ENCODE results near the gene PPM1A. TPM values are rescaled to one million over a fixed set of nuclear protein-coding genes. Genes with fewer than 3 reads are reported as not detected.

The PPM1A gene
- total RNA-seq (49.3 and 59.0 TPM in 2 replicates), polyA plus RNA-seq (15.5 and 40.9 TPM in 2 replicates), polyA minus RNA-seq (9.3 and 19.5 TPM in 2 replicates)
- 34.9 TPM for total RNA-seq (2013)

DNA sequence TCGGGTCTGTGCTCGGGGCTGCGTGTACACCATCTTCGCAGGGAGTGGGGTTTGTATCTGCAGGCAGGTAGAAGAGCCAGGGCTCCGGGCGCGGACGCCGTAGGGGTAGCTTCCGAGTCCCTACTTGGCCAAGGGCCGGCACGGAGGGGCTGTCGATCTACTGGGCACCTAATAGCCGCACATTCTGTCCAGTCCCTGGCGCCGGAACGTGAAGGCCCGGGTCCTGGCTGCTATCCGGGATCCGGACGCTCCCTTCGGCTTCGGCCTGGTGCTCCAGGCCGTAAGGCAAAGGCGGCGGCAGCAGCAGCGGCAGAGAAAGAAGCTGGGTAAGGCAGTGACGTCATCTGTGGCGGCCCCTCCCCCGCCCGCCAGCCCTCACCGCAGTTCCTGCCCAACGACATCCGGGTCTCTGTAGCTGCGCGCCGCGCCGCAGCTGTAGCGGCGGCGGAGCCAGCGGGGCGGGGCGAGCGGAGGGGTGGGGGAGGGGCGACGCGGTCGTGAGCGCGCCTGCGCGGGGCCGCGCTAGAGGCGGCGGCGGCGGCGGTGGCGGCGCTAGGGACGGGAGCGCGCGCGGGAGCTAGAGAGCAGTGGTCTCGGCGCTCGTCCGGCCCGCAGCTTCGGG lies at the start of gene PPM1A:
Gene PPM1A (plus strand): TSS at position 525 of the 622 bp plus-strand sequence. CDS start 33,483 bp downstream, outside the sequence.
- no peak for TF ChIP-seq EZH2 (IDR thresholded peaks at IDR 0.05; ENCODE audit: borderline replicate concordance, insufficient read depth, low read depth, low read length, poor library complexity, severe bottlenecking)
- TF ChIP-seq, protein P1, sequence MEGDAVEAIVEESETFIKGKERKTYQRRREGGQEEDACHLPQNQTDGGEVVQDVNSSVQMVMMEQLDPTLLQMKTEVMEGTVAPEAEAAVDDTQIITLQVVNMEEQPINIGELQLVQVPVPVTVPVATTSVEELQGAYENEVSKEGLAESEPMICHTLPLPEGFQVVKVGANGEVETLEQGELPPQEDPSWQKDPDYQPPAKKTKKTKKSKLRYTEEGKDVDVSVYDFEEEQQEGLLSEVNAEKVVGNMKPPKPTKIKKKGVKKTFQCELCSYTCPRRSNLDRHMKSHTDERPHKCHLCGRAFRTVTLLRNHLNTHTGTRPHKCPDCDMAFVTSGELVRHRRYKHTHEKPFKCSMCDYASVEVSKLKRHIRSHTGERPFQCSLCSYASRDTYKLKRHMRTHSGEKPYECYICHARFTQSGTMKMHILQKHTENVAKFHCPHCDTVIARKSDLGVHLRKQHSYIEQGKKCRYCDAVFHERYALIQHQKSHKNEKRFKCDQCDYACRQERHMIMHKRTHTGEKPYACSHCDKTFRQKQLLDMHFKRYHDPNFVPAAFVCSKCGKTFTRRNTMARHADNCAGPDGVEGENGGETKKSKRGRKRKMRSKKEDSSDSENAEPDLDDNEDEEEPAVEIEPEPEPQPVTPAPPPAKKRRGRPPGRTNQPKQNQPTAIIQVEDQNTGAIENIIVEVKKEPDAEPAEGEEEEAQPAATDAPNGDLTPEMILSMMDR (IDR thresholded peaks at IDR 0.05) = no peak
- H3K27ac ChIP-seq (ENCODE audit: low read length in 2 of 2) = peak within 1 kb of the TSS; percentile 100
- peaks cover 23% of the 10 kb centered on the region for H4K20me1 ChIP-seq (ENCODE audit: control insufficient read depth, insufficient read depth, low read length, poor library complexity, severe bottlenecking)
- POLR2A ChIA-PET = interaction anchor here (0.6 to 2.0 kb wide), 11 partner anchors 16 to 765 kb away, joined by 3 to 47 read pairs (median 6); partner anchors contain the start of genes DHRS7, JKAMP, L3HYPDH and PCNX4
- peaks cover 47% of the 10 kb centered on the region for H3K4me1 Mint-ChIP-seq
- H3K4me3 ChIP-seq (ENCODE audit: control extremely low read depth in 1 of 5, extremely low read depth in 1 of 5, insufficient read depth in 1 of 5, low read depth in 2 of 5, low read length in 4 of 5) = peak within 1 kb of the TSS; percentile 86 to 96 (median 92)
- H3K4me2 ChIP-seq (replicated peaks; ENCODE audit: low read depth, low read length, poor library complexity, severe bottlenecking) = peak within 1 kb of the TSS; percentile 100
- H3K9me3 Mint-ChIP-seq (ENCODE audit: insufficient read depth) = no peaks in the 10 kb centered on the region
- DNase-seq (peak; percentile 99), ATAC-seq (ENCODE audit: low read depth) (peak; percentile 72)
- CTCF ChIA-PET = interaction anchor here (0.9 to 3.2 kb wide), 6 partner anchors 17 to 284 kb away, joined by 5 to 21 read pairs (median 8); partner anchors contain the start of genes DHRS7 and PCNX4
- peaks cover 16 to 24% of the 10 kb centered on the region in 2 donors for H3K4me1 ChIP-seq (ENCODE audit: control insufficient read depth in 2 of 2, insufficient read depth in 2 of 2, low read length in 2 of 2)
- H3K79me2 ChIP-seq (ENCODE audit: control insufficient read depth, insufficient read depth, low read length) = peaks cover 41% of the 10 kb centered on the region
- H3K4me3 Mint-ChIP-seq = peak within 1 kb of the TSS; percentile 99
- H3K9ac ChIP-seq (ENCODE audit: low read length) = peak within 1 kb of the TSS; percentile 100
- under 1% methylated on average over 60 of the region's 74 CpGs for WGBS (ENCODE audit: insufficient coverage)
- H3K27me3 ChIP-seq (replicated peaks in 1 of 4; ENCODE audit: control extremely low read depth in 1 of 4, control insufficient read depth in 3 of 4, insufficient read depth in 4 of 4, low read length in 3 of 4) = no peaks in the 10 kb centered on the region
- peak within 1 kb of the TSS; percentile 74 for H2AFZ ChIP-seq (ENCODE audit: insufficient read depth, low read depth, low read length, poor library complexity, severe bottlenecking)
- no peaks in the 10 kb centered on the region for H3K9me3 ChIP-seq (ENCODE audit: control extremely low read depth in 1 of 3, control insufficient read depth in 2 of 3, insufficient read depth in 1 of 3, low read length in 2 of 3)
- H3K36me3 ChIP-seq (replicated peaks in 1 of 2; ENCODE audit: control extremely low read depth in 1 of 2, control insufficient read depth in 1 of 2, extremely low read depth in 1 of 2, insufficient read depth in 2 of 2, low read length in 1 of 2) = no peaks in the 10 kb centered on the region
- no peaks in the 10 kb centered on the region for H3K27me3 Mint-ChIP-seq
- peak within 1 kb of the TSS; percentile 100 for H3K27ac Mint-ChIP-seq
- intact Hi-C loops (cut with micrococcal nuclease) = loop anchor here (1.0 to 5.0 kb wide), 8 partner anchors 65 to 1952 kb away; partner anchors contain the start of genes ARID4A, DHRS7, JKAMP and L3HYPDH

DNA sequence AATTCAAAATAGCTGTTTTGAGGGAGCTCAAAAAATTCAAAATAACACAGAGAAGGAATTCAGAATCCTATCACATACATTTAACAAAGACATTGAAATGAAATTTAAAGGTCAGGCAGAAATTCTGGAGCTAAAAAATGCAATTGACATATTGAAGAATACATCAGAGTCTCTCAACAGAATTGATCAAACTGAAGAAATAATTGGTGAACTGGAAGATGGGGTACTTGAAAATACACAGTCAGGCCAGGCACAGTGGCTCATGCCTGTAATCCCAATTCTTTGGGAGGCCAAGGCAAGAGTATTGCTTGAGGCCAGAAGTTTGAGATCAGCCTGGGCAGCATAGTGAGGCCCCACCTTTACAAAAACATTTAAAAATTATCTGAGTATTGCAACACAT lies 49.7 kb upstream of the PPM1A start:
- intact Hi-C loops (cut with micrococcal nuclease) = no loop called here
- POLR2A ChIA-PET = no interaction called here

More for the DNA sequence above, 49.7 kb upstream of the PPM1A start:
- Histone ChIP-seq H3K27me3 (replicated peaks in 1 of 4; ENCODE audit: control extremely low read depth in 1 of 4, control insufficient read depth in 3 of 4, insufficient read depth in 4 of 4, low read length in 3 of 4) (peaks cover 0 to 7% (median 2%) of the 10 kb centered on the region in 4 experiments), H3K36me3 (replicated peaks in 1 of 2; ENCODE audit: control extremely low read depth in 1 of 2, control insufficient read depth in 1 of 2, extremely low read depth in 1 of 2, insufficient read depth in 2 of 2, low read length in 1 of 2) (no peaks in the 10 kb centered on the region), H3K9ac (ENCODE audit: low read length) (no peak overlapping the region), H3K27ac (ENCODE audit: low read length in 2 of 2) (no peak overlapping the region), H2AFZ (ENCODE audit: insufficient read depth, low read depth, low read length, poor library complexity, severe bottlenecking) (no peak overlapping the region), H3K9me3 (ENCODE audit: control extremely low read depth in 1 of 3, control insufficient read depth in 2 of 3, insufficient read depth in 1 of 3, low read length in 2 of 3) (peaks cover 0 to 16% (median 10%) of the 10 kb centered on the region in 3 donors), H3K4me3 (ENCODE audit: control extremely low read depth in 1 of 5, extremely low read depth in 1 of 5, insufficient read depth in 1 of 5, low read depth in 2 of 5, low read length in 4 of 5) (no peak overlapping the region), H3K4me2 (replicated peaks; ENCODE audit: low read depth, low read length, poor library complexity, severe bottlenecking) (no peak overlapping the region), H3K4me1 (ENCODE audit: control insufficient read depth in 2 of 2, insufficient read depth in 2 of 2, low read length in 2 of 2) (no peaks in the 10 kb centered on the region), H4K20me1 (ENCODE audit: control insufficient read depth, insufficient read depth, low read length, poor library complexity, severe bottlenecking) (no peaks in the 10 kb centered on the region), H3K79me2 (ENCODE audit: control insufficient read depth, insufficient read depth, low read length) (no peaks in the 10 kb centered on the region)
- no peak overlapping the region for H3K4me3 Mint-ChIP-seq
- ATAC-seq (ENCODE audit: low read depth) (no peak), DNase-seq (no peak)
- CTCF ChIA-PET = interaction anchor here (2.1 kb wide), 1 partner anchor 11 kb away, joined by 4 read pairs; no protein-coding TSS in a partner anchor
- H3K27ac Mint-ChIP-seq = no peak overlapping the region
- peaks cover 5% of the 10 kb centered on the region for H3K27me3 Mint-ChIP-seq
- peaks cover 8% of the 10 kb centered on the region for H3K9me3 Mint-ChIP-seq (ENCODE audit: insufficient read depth)
- TF ChIP-seq, protein P1 (IDR thresholded peaks at IDR 0.05) = no peak
- no peak for TF ChIP-seq EZH2 (IDR thresholded peaks at IDR 0.05; ENCODE audit: borderline replicate concordance, insufficient read depth, low read depth, low read length, poor library complexity, severe bottlenecking)
- peaks cover 7% of the 10 kb centered on the region for H3K4me1 Mint-ChIP-seq

All from B cell (primary cell).